ENCODE results near the gene CACNB2. TPM values are rescaled to one million over a fixed set of nuclear protein-coding genes. Genes with fewer than 3 reads are reported as not detected.
"Not testable (repeated sequence)": the region's sequence is repeated elsewhere in the genome, so short reads cannot be mapped to it uniquely, and the experiment has no call there.

The CACNB2 gene
- total RNA-seq, 1 experiment from 2014 or later, result 3.2 TPM

DNA sequence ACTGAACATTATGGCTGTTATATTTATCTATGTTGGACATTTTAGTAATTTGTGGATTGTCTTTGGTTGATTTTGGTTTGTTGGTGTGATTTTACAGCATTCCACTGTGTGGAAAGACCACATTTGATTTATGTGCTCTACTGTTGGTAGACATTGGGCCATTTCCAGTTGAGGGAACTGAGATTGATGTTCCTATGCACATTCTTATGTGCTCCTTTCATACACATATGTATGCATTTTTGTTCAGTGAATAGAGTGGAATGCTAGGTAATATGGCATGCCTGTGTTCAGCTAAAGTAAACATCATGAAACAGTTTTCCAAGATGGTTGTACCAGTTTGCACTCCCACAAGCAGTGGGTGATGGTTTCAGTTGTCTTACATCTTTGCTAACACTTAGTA, 15.1 kb downstream of the CACNB2 start:
- POLR2A ChIA-PET, result no interaction called here
- TF ChIP-seq, protein P1, sequence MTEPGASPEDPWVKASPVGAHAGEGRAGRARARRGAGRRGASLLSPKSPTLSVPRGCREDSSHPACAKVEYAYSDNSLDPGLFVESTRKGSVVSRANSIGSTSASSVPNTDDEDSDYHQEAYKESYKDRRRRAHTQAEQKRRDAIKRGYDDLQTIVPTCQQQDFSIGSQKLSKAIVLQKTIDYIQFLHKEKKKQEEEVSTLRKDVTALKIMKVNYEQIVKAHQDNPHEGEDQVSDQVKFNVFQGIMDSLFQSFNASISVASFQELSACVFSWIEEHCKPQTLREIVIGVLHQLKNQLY (CRISPR knock-in tag; IDR thresholded peaks at IDR 0.05), result no peak
- TF ChIP-seq NR1H2 (CRISPR knock-in tag; IDR thresholded peaks at IDR 0.05) (no peak), MXD4 (CRISPR knock-in tag; IDR thresholded peaks at IDR 0.05; ENCODE audit: borderline replicate concordance) (no peak), TCF7 (CRISPR knock-in tag; IDR thresholded peaks at IDR 0.05; ENCODE audit: low read depth) (no peak), CBFB (CRISPR knock-in tag; IDR thresholded peaks at IDR 0.05; ENCODE audit: low read depth) (no peak), ZNF416 (CRISPR knock-in tag; IDR thresholded peaks at IDR 0.05) (no peak), ZNF232 (CRISPR knock-in tag; IDR thresholded peaks at IDR 0.05) (no peak), FOXK1 (CRISPR knock-in tag; IDR thresholded peaks at IDR 0.05) (no peak), MYBL2 (CRISPR knock-in tag; IDR thresholded peaks at IDR 0.05) (no peak), ZBTB21 (CRISPR knock-in tag; IDR thresholded peaks at IDR 0.05; ENCODE audit: borderline replicate concordance) (no peak), IRF2 (CRISPR knock-in tag; IDR thresholded peaks at IDR 0.05; ENCODE audit: borderline replicate concordance, low read depth) (no peak), FOXJ3 (CRISPR knock-in tag; IDR thresholded peaks at IDR 0.05; ENCODE audit: borderline replicate concordance) (no peak), RORB (CRISPR knock-in tag; IDR thresholded peaks at IDR 0.05) (no peak)
- TF ChIP-seq, protein P2, sequence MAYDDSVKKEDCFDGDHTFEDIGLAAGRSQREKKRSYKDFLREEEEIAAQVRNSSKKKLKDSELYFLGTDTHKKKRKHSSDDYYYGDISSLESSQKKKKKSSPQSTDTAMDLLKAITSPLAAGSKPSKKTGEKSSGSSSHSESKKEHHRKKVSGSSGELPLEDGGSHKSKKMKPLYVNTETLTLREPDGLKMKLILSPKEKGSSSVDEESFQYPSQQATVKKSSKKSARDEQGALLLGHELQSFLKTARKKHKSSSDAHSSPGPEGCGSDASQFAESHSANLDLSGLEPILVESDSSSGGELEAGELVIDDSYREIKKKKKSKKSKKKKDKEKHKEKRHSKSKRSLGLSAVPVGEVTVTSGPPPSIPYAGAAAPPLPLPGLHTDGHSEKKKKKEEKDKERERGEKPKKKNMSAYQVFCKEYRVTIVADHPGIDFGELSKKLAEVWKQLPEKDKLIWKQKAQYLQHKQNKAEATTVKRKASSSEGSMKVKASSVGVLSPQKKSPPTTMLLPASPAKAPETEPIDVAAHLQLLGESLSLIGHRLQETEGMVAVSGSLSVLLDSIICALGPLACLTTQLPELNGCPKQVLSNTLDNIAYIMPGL (CRISPR knock-in tag; IDR thresholded peaks at IDR 0.05), result no peak
- TF ChIP-seq, protein P3, sequence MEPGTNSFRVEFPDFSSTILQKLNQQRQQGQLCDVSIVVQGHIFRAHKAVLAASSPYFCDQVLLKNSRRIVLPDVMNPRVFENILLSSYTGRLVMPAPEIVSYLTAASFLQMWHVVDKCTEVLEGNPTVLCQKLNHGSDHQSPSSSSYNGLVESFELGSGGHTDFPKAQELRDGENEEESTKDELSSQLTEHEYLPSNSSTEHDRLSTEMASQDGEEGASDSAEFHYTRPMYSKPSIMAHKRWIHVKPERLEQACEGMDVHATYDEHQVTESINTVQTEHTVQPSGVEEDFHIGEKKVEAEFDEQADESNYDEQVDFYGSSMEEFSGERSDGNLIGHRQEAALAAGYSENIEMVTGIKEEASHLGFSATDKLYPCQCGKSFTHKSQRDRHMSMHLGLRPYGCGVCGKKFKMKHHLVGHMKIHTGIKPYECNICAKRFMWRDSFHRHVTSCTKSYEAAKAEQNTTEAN (CRISPR knock-in tag; IDR thresholded peaks at IDR 0.05), result no peak
- TF ChIP-seq, protein P4, sequence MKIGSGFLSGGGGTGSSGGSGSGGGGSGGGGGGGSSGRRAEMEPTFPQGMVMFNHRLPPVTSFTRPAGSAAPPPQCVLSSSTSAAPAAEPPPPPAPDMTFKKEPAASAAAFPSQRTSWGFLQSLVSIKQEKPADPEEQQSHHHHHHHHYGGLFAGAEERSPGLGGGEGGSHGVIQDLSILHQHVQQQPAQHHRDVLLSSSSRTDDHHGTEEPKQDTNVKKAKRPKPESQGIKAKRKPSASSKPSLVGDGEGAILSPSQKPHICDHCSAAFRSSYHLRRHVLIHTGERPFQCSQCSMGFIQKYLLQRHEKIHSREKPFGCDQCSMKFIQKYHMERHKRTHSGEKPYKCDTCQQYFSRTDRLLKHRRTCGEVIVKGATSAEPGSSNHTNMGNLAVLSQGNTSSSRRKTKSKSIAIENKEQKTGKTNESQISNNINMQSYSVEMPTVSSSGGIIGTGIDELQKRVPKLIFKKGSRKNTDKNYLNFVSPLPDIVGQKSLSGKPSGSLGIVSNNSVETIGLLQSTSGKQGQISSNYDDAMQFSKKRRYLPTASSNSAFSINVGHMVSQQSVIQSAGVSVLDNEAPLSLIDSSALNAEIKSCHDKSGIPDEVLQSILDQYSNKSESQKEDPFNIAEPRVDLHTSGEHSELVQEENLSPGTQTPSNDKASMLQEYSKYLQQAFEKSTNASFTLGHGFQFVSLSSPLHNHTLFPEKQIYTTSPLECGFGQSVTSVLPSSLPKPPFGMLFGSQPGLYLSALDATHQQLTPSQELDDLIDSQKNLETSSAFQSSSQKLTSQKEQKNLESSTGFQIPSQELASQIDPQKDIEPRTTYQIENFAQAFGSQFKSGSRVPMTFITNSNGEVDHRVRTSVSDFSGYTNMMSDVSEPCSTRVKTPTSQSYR (CRISPR knock-in tag; IDR thresholded peaks at IDR 0.05), result no peak
- TF ChIP-seq, protein P5, sequence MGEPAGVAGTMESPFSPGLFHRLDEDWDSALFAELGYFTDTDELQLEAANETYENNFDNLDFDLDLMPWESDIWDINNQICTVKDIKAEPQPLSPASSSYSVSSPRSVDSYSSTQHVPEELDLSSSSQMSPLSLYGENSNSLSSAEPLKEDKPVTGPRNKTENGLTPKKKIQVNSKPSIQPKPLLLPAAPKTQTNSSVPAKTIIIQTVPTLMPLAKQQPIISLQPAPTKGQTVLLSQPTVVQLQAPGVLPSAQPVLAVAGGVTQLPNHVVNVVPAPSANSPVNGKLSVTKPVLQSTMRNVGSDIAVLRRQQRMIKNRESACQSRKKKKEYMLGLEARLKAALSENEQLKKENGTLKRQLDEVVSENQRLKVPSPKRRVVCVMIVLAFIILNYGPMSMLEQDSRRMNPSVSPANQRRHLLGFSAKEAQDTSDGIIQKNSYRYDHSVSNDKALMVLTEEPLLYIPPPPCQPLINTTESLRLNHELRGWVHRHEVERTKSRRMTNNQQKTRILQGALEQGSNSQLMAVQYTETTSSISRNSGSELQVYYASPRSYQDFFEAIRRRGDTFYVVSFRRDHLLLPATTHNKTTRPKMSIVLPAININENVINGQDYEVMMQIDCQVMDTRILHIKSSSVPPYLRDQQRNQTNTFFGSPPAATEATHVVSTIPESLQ (CRISPR knock-in tag; IDR thresholded peaks at IDR 0.05), result no peak
- TF ChIP-seq, protein P6, sequence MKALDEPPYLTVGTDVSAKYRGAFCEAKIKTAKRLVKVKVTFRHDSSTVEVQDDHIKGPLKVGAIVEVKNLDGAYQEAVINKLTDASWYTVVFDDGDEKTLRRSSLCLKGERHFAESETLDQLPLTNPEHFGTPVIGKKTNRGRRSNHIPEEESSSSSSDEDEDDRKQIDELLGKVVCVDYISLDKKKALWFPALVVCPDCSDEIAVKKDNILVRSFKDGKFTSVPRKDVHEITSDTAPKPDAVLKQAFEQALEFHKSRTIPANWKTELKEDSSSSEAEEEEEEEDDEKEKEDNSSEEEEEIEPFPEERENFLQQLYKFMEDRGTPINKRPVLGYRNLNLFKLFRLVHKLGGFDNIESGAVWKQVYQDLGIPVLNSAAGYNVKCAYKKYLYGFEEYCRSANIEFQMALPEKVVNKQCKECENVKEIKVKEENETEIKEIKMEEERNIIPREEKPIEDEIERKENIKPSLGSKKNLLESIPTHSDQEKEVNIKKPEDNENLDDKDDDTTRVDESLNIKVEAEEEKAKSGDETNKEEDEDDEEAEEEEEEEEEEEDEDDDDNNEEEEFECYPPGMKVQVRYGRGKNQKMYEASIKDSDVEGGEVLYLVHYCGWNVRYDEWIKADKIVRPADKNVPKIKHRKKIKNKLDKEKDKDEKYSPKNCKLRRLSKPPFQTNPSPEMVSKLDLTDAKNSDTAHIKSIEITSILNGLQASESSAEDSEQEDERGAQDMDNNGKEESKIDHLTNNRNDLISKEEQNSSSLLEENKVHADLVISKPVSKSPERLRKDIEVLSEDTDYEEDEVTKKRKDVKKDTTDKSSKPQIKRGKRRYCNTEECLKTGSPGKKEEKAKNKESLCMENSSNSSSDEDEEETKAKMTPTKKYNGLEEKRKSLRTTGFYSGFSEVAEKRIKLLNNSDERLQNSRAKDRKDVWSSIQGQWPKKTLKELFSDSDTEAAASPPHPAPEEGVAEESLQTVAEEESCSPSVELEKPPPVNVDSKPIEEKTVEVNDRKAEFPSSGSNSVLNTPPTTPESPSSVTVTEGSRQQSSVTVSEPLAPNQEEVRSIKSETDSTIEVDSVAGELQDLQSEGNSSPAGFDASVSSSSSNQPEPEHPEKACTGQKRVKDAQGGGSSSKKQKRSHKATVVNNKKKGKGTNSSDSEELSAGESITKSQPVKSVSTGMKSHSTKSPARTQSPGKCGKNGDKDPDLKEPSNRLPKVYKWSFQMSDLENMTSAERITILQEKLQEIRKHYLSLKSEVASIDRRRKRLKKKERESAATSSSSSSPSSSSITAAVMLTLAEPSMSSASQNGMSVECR (CRISPR knock-in tag; IDR thresholded peaks at IDR 0.05; ENCODE audit: borderline replicate concordance), result no peak
- TF ChIP-seq, protein P7, sequence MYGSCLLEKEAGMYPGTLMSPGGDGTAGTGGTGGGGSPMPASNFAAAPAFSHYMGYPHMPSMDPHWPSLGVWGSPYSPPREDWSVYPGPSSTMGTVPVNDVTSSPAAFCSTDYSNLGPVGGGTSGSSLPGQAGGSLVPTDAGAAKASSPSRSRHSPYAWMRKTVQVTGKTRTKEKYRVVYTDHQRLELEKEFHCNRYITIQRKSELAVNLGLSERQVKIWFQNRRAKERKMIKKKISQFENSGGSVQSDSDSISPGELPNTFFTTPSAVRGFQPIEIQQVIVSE (CRISPR knock-in tag; IDR thresholded peaks at IDR 0.05; ENCODE audit: borderline replicate concordance), result no peak
- TF ChIP-seq, protein P8, sequence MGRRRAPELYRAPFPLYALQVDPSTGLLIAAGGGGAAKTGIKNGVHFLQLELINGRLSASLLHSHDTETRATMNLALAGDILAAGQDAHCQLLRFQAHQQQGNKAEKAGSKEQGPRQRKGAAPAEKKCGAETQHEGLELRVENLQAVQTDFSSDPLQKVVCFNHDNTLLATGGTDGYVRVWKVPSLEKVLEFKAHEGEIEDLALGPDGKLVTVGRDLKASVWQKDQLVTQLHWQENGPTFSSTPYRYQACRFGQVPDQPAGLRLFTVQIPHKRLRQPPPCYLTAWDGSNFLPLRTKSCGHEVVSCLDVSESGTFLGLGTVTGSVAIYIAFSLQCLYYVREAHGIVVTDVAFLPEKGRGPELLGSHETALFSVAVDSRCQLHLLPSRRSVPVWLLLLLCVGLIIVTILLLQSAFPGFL (CRISPR knock-in tag; IDR thresholded peaks at IDR 0.05; ENCODE audit: borderline replicate concordance), result no peak
- H3K27me3 Mint-ChIP-seq (ENCODE audit: low read depth), result no peaks in the 10 kb centered on the region
- DNase-seq (ENCODE audit: low spot score) (no peak), ATAC-seq (no peak)
- H3K27ac Mint-ChIP-seq, result no peak overlapping the region
- H3K4me1 Mint-ChIP-seq, result no peaks in the 10 kb centered on the region
- H3K36me3 Mint-ChIP-seq, result peaks cover 7% of the 10 kb centered on the region
- H3K4me3 Mint-ChIP-seq, result no peak overlapping the region
- H3K9me3 Mint-ChIP-seq, result peaks cover 6% of the 10 kb centered on the region; the same call in 1 of the 2 replicates
- CTCF ChIA-PET, result no interaction called here

DNA sequence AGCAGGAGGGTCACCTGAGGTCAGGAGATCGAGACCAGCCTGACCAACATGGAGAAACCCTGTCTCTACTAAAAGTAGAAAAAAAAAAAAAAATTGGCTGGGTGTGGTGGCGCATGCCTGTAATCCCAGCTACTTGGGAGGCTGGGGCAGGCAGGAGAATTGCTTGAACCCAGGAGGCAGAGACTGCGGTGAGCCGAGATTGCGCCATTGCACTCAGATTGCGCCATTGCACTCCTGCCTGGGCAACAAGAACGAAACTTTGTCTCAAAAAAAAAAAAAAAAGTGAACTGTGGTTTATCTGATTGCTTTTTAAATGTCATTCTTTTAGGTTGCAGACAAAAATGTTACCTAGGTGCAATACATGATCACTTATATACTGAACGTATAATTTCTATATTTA, 16.6 kb downstream of the CACNB2 start:
- CTCF ChIA-PET, H3K4me1 Mint-ChIP-seq: not testable (repeated sequence)

More for the DNA sequence above, 16.6 kb downstream of the CACNB2 start:
- H3K27me3 Mint-ChIP-seq (ENCODE audit: low read depth); DNase-seq (ENCODE audit: low spot score); POLR2A ChIA-PET; H3K27ac Mint-ChIP-seq; H3K9me3 Mint-ChIP-seq; H3K36me3 Mint-ChIP-seq; ATAC-seq; H3K4me3 Mint-ChIP-seq: not testable (repeated sequence)
